Pulmonary artery endothelial cell (primary cell): ENCODE measurements around the gene VGLL4. TPM values are rescaled to one million over a fixed set of nuclear protein-coding genes. Genes with fewer than 3 reads are reported as not detected.

Experiments
- DNase-seq: peaks from one replicate; pipeline ENCODE4 v3.0.0-alpha.2; 2011; ENCODE audit warnings: low read depth, low spot score
- total RNA-seq: library from RNA; depleted of rRNA; stranded (reverse); fragments of >200 nt; gene quantifications from 2 replicates; pipeline ENCODE4 v1.2.3, GENCODE V29; 2014

Gene VGLL4
- total RNA-seq, 1 donor from 2014 or later, result 83.8 TPM

- no peak for DNase-seq
These were observed 9.8 kb upstream of the VGLL4 start for GRCh38 chr3:11653298-11654055.

GRCh38 chr3:11651900-11652299 is 8.2 kb upstream of the VGLL4 start:
- no peak for DNase-seq

GRCh38 chr3:11651477-11651876 is 7.8 kb upstream of the VGLL4 start:
- no peak for DNase-seq

- no peak for DNase-seq
These were observed 6.7 kb upstream of the VGLL4 start for GRCh38 chr3:11650391-11650790.

- no peak for DNase-seq
These were observed 5.0 kb upstream of the VGLL4 start for GRCh38 chr3:11648735-11649134.

GRCh38 chr3:11643201-11643603 is 513 bp downstream of the VGLL4 start:
- DNase-seq, result no peak

- no peak for DNase-seq
These were observed 1.1 kb downstream of the VGLL4 start for GRCh38 chr3:11642431-11643191.

- no peak for DNase-seq
These were observed 1.9 kb downstream of the VGLL4 start for GRCh38 chr3:11641683-11642430.

- DNase-seq, result no peak
These were observed 2.4 kb downstream of the VGLL4 start for GRCh38 chr3:11641316-11641682.

- no peak for DNase-seq
These were observed 3.6 kb downstream of the VGLL4 start for GRCh38 chr3:11640009-11640673.

GRCh38 chr3:11638495-11639358 is 5.0 kb downstream of the VGLL4 start:
- DNase-seq, result no peak

GRCh38 chr3:11637901-11638458 is 5.7 kb downstream of the VGLL4 start:
- no peak for DNase-seq

GRCh38 chr3:11636394-11636770 is 7.3 kb downstream of the VGLL4 start:
- no peak for DNase-seq

GRCh38 chr3:11635680-11636393 is 7.9 kb downstream of the VGLL4 start:
- DNase-seq, result no peak

- DNase-seq, result no peak
These were observed 8.6 kb downstream of the VGLL4 start for GRCh38 chr3:11634974-11635612.

GRCh38 chr3:11634081-11634635 is 9.6 kb downstream of the VGLL4 start:
- DNase-seq, result no peak

GRCh38 chr3:11632966-11633365 is 10.7 kb downstream of the VGLL4 start:
- DNase-seq, result no peak

- no peak for DNase-seq
These were observed 11.2 kb downstream of the VGLL4 start for GRCh38 chr3:11632564-11632963.

GRCh38 chr3:11631820-11632219 is 11.9 kb downstream of the VGLL4 start:
- DNase-seq, result no peak
